K562 (cell line): ENCODE measurements around the gene CD6.

Experiments used
- EZH2 ChIP-seq: IDR thresholded peaks from 2 replicates; pipeline ENCODE4 v1.6.1; 2012; ENCODE audit warnings: low read depth, mild to moderate bottlenecking, inconsistent platforms, low read length, borderline replicate concordance
- FOXK1 ChIP-seq: sonication (generic); formaldehyde crosslinking; IDR thresholded peaks from 2 replicates; pipeline ENCODE4 v1.8.0; 2022; ENCODE audit warnings: missing genetic modification reagents, mild to moderate bottlenecking, borderline replicate concordance
- PRPF4 ChIP-seq: fragments of 200-400 bp; formaldehyde crosslinking; IDR thresholded peaks from one replicate; pipeline ENCODE4 v1.6.1; 2017; ENCODE audit warnings: low read length, low read depth, mild to moderate bottlenecking; ENCODE audit not compliant: insufficient read depth, poor library complexity, severe bottlenecking
- TARDBP ChIP-seq: fragments of 450-650 bp; IDR thresholded peaks from 2 replicates; pipeline ENCODE4 v1.6.1; 2016
- ZKSCAN1 ChIP-seq: fragments of 150-350 bp; IDR thresholded peaks from 2 replicates; pipeline ENCODE4 v1.6.1; 2016; ENCODE audit warnings: low read depth, low read length
- TF ChIP-seq, protein P1 (sequence below): sonication (generic); formaldehyde crosslinking; IDR thresholded peaks from 2 replicates; pipeline ENCODE4 v1.5.0; 2020; ENCODE audit warnings: missing genetic modification reagents
- TF ChIP-seq, protein P2 (sequence below), 2 experiments: fragments of 450-650 bp; IDR thresholded peaks; 2 replicates each; pipeline ENCODE4 v1.6.1; 2016; ENCODE audit warnings: mild to moderate bottlenecking in 2 of 2, borderline replicate concordance in 1 of 2, low read depth in 1 of 2, moderate library complexity in 1 of 2
- TF ChIP-seq, protein P3 (sequence below): sonication (generic); formaldehyde crosslinking; IDR thresholded peaks from 2 replicates; pipeline ENCODE4 v1.8.0; 2023; ENCODE audit warnings: mild to moderate bottlenecking, missing genetic modification reagents

DNA sequence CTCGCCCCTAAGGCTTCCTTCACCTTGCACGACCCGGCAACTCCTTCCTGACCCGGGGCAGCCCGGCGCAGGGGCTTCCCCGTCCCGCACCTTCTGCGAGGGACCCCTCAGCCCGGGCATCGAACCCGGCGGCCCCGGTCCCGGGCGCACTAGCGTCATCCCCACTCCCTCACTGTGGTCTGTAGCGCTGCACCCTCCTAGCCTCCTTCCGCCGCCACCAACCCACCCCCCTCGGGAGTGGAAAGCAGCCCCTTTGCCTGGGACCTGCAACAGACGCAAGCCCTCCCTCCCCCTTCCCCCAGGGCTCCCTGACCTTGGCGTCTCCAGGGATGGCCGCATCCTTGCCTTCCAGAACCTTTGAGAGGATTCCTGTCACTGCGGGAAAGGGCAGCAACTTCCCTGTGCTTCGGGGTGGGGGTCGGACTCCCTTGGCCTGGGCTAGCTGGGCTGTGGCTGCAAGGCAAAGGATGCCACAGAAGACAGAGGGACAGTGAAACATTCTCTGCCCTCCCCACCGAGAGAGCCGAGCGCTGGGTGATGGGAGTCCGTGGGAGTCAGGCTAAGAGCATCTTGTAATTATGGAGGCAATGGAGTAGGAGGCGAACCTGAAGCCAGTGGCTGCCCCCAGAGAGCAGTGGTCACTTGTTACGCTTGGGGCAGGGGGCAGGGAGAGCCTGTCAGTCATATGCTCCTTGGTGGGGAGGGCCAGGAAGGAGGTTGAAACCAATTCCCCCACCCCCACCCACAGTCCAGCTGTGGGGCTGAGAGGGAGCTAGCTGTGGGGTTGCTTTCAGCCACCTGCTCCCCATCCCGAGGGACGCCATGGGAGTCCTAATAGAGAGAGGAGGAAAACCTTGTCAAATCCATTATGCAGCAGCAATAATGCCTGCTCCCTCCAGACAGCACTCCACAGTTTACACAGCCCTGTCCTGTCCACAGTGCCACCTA lies 46.3 kb upstream of the CD6 start:
- TF ChIP-seq FOXK1 (no peak), TARDBP (no peak), EZH2 (no peak), PRPF4 (no peak), ZKSCAN1 (no peak)
- TF ChIP-seq, protein P1, sequence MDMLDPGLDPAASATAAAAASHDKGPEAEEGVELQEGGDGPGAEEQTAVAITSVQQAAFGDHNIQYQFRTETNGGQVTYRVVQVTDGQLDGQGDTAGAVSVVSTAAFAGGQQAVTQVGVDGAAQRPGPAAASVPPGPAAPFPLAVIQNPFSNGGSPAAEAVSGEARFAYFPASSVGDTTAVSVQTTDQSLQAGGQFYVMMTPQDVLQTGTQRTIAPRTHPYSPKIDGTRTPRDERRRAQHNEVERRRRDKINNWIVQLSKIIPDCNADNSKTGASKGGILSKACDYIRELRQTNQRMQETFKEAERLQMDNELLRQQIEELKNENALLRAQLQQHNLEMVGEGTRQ (CRISPR knock-in tag), result no peak
- TF ChIP-seq, protein P2, sequence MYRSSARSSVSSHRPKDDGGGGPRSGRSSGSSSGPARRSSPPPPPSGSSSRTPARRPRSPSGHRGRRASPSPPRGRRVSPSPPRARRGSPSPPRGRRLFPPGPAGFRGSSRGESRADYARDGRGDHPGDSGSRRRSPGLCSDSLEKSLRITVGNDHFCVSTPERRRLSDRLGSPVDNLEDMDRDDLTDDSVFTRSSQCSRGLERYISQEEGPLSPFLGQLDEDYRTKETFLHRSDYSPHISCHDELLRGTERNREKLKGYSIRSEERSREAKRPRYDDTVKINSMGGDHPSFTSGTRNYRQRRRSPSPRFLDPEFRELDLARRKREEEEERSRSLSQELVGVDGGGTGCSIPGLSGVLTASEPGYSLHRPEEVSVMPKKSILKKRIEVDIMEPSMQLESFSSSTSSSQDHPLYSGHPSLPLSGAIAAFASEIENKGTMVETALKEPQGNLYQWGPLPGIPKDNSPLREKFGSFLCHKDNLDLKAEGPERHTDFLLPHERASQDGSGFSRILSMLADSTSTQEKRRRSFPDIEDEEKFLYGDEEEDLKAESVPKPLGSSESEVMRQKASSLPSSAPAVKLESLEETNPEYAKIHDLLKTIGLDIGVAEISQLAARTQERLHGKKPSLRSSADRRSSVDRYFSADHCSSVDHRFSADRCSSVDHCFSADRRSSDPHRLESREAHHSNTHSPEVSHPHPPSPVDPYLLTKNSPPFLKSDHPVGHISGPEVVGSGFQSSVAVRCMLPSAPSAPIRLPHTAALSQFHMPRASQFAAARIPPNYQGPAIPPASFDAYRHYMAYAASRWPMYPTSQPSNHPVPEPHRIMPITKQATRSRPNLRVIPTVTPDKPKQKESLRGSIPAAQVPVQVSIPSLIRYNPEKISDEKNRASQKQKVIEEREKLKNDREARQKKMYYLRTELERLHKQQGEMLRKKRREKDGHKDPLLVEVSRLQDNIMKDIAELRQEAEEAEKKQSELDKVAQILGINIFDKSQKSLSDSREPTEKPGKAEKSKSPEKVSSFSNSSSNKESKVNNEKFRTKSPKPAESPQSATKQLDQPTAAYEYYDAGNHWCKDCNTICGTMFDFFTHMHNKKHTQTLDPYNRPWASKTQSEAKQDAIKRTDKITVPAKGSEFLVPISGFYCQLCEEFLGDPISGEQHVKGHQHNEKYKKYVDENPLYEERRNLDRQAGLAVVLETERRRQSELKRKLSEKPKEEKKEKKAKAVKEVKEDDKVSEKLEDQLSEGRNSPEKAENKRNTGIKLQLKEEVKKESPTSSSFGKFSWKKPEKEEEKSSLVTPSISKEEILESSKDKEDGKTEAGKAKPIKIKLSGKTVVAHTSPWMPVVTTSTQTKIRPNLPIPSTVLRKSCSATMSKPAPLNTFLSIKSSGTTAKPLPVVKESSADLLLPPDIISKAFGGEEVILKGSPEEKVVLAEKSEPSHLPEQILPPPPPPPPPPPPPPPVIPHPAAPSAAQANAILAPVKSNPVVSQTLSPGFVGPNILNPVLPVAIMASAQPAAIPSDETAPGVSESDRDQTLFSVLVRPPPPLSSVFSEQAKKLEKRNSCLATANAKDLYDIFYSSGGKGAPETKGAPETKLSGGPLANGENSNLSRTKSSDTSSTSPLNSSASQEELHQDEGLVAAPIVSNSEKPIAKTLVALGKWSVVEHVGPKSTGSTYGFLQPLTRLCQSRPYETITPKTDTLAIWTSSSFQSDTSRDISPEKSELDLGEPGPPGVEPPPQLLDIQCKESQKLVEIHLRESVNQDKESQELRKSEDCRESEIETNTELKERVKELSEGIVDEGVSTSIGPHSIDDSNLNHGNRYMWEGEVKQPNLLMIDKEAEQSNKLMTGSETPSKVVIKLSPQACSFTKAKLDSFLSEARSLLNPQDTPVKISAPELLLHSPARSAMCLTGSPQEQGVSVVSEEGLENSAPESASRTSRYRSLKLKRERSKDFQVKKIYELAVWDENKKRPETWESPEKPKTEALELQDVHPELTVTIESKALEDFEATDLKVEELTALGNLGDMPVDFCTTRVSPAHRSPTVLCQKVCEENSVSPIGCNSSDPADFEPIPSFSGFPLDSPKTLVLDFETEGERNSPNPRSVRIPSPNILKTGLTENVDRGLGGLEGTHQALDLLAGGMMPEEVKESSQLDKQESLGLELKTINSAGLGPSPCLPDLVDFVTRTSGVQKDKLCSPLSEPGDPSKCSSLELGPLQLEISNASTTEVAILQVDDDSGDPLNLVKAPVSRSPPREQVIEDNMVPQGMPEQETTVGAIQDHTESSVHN (IDR thresholded peaks at IDR 0.05; ENCODE audit: borderline replicate concordance in 1 of 2, low read depth in 1 of 2), result no peak
- TF ChIP-seq, protein P3, sequence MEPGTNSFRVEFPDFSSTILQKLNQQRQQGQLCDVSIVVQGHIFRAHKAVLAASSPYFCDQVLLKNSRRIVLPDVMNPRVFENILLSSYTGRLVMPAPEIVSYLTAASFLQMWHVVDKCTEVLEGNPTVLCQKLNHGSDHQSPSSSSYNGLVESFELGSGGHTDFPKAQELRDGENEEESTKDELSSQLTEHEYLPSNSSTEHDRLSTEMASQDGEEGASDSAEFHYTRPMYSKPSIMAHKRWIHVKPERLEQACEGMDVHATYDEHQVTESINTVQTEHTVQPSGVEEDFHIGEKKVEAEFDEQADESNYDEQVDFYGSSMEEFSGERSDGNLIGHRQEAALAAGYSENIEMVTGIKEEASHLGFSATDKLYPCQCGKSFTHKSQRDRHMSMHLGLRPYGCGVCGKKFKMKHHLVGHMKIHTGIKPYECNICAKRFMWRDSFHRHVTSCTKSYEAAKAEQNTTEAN (CRISPR knock-in tag), result no peak
